HG03280 (cell line): ENCODE measurements around the gene TMEM43.
"Not testable (repeated sequence)": the region's sequence is repeated elsewhere in the genome, so short reads cannot be mapped to it uniquely, and the experiment has no call there.

Experiments
- ATAC-seq: cut with Tn5 transposase; IDR thresholded peaks from one replicate; pipeline ENCODE4 v1.9.1; 2021; ENCODE audit warnings: mild to moderate bottlenecking, moderate library complexity; ENCODE audit not compliant: unreplicated experiment

Gene TMEM43

DNA sequence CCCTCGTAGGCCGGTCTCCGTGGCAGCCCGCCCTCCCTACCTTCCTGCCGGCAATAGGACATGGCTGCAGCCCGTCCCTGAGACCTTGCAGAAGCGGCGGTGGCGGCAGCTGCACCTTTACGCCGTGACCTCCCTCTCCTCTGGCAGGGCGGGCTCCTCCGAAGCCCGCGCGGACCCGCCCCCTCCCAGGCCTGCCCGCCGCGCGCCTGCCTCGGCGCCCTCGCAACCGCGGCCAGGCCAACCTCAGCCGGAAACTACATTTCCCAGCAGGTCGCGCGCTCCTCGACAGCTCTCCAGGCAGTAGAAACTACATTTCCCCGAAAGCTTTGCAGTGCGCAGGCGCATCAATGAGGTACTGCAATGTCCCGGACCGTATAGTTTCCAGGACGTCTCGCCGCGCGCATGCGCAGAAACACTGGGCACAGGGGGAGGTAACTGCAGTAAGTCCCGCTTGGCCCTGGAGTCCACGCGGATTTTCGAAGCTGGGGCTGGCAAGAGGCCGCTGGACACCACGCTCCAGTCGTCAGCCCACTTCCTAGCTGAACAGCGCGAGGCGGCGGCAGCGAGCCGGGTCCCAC, at the start of gene TMEM43, which contains the start of gene CHCHD4:
Gene TMEM43 (plus strand): TSS at position 438 of the 578 bp plus-strand sequence. CDS start 142 bp downstream, outside the sequence.
Gene CHCHD4 (minus strand): TSS at position 256 of the 578 bp plus-strand sequence. CDS start 194 bp downstream, at position 62.
- peak; percentile 84 for ATAC-seq

DNA sequence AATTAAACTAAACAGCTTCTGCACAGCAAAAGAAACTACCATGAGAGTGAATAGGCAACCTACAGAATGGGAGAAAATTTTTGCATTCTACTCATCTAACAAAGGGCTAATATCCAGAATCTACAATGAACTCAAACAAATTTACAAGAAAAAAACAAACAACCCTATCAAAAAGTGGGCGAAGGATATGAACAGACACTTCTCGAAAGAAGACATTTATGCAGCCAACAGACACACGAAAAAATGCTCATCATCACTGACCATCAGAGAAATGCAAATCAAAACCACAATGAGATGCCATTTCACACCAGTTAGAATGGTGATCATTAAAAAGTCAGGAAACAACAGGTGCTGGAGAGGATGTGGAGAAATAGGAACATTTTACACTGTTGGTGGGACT, 49.6 kb upstream of the TMEM43 start:
- not testable (repeated sequence) for ATAC-seq

DNA sequence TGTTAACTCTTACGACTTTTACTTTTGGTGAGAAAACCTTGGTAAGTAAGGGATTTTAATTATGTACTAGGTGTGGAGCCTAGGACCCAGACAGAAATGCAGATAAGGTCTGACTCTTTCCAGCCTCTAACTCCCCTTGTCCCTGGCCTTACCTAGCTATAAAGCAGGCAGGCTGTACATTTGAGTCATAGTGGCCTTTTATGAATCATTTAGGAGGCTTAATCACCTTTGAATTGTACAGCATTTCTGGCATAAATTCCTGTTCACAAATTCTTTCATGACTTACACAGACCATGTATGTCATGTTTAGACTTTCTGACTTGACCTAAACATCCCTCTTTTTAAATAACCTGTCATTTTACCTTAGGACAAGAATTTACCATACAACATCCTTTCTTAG, 47.5 kb upstream of the TMEM43 start:
- no peak for ATAC-seq

DNA sequence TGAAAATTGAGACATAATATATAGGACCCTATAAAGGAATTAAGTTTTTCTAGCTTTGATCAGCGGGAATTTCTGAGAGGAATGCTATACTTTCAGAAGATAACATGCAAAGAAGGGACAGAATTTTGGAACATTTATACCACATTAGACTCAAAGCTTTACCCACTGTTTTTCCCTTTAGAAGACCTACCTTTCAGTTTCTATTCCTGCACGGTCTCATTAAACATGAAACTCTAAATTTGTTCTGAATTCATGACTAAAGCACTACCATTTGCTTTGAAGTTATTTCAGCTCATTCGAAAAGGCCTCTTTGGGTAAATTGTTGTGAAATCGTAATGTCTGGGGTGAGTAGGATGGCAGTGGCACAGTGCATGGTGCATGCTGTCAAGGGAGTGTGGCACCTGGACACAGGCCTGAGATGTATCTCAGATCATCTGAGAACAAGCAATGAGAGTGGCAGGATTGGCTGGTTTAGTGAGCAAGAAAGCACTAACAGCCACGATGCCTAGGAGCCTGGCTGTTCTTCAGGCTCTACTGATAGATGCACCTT, 42.7 kb upstream of the TMEM43 start:
- ATAC-seq, result no peak

DNA sequence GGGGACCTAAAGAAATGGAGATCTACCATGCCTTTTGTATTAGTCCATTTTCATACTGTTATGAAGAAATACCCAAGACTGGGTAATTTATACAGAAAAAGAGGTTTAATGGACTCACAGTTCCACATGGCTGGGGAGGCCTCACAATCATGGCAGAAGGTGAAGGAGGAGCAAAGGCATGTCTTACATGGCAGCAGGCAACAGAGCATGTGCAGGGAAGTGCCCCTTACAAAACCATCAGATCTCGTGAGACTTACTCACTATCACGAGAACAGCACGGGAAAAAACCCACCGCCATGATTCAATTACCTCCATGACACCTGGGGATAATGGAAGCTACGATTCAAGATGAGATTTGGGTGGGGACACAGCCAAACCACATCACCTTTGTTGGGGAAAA, 37.4 kb upstream of the TMEM43 start:
- not testable (repeated sequence) for ATAC-seq

GRCh38 chr3:14091959-14092358, 32.9 kb upstream of the TMEM43 start:
- not testable (repeated sequence) for ATAC-seq

DNA sequence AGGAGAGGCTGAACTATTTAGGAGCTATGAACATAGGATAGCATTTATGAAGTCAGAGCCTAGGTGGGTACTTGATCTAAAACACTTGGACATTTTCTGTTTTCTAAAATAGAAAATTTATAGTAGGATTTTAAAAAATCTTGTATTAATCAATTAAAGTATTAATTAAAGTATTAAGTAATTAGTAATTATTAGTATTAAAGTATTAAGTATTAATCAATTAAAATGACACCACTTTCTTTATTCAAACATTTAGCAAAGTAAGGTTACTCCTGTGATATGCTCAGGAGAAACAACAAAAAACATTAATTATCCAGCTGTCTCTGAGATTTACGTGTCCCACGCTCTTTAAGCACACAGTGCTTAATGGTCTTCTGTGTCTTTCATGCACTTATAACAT, 32.4 kb upstream of the TMEM43 start:
- no peak for ATAC-seq

DNA sequence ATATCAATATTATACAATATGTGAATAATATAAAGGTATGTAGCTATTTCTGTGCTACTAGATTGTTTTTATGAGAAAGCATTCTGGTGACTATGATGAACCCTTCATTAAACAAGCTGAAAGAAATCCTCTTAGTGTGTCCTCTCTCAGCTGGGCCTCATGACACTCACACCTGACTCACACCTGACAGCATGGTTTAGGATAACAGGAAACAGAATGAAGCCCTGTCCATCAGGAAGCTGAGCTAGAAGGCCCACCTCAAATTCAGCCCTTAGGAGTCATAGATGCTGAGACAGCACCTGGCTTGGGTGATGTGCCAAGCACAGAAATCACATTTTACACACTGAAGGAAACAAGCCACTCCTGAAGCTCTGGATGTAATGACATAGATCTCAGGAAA, 31.0 kb upstream of the TMEM43 start:
- no peak for ATAC-seq

- ATAC-seq, result no peak
Observed at GRCh38 chr3:14096742-14097141, 28.1 kb upstream of the TMEM43 start.

GRCh38 chr3:14097616-14098391, 27.0 kb upstream of the TMEM43 start:
- no peak for ATAC-seq

- not testable (repeated sequence) for ATAC-seq
Observed at GRCh38 chr3:14109821-14110220, 15.0 kb upstream of the TMEM43 start.

DNA sequence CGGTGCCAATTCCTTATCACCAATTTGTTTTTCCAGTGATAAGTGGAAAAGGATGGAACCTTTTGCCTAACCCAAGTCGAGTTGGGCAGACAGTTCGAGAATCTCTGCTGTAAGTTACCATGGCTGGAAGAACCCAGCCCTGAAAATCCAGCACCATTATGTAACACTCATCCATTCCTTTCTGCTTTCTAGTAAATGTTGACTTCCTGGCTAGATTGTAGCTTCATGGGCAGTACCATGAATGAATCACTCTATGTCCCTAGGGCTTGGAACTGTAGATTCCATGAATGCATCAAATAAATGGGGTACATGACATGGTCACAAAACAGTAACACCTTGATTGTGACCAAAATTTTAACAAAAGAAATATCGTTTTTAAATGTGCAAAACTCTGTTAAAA, 14.2 kb upstream of the TMEM43 start:
- no peak for ATAC-seq

DNA sequence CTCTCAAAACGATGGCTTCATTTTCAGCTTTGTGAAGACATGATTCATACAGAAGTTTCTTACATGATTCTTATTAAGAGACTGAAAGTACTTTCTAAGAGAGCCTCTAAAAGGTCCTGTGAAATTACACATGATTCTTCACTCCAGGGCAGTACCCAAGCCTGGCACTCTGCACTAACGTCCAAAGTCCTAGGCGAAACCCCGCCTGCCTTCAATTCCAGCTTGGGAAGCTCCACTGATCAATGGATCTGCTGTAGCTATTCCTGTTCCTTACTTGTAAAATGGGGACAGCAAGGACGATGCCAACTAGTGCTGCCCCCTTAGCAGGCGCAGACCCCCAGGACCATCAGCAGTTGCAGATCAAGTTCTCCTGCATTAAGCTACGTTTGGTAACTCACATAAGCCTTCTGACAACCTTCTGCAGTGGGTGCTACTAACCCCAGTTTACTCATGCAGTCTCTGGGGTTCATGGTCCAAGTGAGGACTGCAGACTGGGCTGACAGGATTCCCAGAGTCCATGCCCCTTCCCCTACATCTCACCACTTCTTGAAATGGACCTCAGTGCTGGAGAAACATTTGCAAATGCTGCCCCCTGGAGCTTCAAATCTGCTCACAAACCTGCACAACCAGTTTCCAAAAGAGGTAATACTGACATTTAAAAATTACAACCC, 10.8 kb upstream of the TMEM43 start:
- no peak for ATAC-seq

DNA sequence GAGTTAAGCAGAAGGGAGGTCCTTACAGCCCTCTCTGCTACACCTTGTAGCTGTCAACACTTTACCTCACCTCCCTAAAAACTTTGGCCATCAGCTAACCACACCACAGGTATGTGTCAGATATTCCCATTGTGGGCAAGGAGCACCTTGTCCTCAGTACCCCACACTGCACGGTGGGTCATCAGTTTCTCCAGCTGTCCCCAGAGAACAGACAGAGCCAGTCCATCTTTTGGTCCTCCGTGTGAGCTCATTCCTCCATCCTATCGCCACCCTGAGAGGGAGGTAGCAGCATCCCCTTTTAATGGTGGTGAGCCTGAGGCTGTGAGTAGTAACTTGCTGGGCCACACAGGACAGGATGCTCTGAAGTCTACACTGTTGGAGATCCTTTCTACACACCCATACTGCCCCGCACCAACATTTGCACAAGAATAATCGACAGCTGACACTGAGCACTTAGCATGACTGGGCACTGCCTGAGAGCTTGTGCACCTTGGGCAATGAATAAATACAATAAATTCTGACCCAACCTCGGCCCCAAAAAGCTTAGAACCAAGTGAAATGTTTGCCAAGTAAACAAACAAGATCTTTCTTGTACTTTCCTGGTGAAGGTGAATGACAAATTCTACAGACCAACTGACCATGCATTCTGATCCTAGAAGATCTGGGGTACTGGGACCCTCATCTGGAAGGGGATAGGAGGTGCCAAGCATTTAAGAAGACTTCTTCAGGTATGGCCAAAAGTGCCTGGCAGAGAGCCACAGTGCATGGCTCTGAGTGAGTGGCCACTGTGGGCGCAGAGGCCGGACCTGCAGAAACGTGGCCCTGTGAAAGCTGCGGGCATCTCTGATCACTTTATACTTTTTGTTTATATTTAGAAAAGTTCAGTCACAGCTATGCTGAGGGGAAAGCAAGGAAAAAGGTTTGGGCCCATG, 7.1 kb upstream of the TMEM43 start:
- ATAC-seq, result no peak

DNA sequence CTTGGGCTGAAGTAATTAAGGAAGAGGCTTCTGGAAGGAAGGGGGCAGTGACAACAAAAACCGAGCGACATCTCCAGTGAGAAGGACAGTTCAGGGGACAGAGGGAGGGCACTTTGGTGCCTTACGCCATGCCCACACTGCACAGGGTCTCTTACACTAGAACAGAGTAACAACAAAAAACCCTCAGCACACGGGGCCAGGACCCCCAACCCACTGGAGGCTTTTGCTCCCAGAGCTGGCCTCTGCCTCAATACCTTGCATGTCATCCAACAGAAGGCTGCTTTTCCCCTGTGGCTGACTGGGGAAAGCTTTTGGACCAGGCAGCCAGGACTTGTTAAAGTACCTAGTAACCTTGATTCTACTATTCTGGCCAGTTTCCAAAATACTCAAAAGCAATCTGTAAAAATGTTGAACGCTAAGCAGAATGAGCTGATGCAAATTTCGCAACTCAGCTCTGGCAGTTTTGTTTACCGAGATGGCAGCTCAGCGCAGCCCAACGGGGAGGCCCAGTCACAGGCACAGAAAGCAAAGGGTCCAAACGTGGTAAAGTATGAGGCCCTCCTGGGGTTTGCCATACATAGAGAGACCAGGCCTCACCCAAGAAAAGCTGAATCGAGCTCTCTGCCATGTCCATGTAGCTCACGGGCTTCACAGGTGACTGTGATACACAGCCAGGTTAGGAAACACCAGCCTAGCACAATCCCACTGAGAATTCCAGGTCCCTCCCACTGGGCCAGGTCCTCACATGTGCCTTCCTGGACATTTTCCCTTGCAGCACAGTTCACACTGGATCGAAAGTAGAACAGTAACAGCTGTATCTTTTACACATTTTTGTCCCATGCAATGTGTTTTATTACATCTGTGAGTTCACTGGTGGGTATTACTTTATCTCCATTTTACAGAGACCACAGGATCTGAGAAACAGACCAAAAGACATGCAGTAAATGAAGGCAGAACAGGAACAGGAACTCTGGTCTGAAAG, 6.2 kb upstream of the TMEM43 start:
- ATAC-seq, result no peak

- ATAC-seq, result no peak
Observed at GRCh38 chr3:14119651-14120050, 5.2 kb upstream of the TMEM43 start.

DNA sequence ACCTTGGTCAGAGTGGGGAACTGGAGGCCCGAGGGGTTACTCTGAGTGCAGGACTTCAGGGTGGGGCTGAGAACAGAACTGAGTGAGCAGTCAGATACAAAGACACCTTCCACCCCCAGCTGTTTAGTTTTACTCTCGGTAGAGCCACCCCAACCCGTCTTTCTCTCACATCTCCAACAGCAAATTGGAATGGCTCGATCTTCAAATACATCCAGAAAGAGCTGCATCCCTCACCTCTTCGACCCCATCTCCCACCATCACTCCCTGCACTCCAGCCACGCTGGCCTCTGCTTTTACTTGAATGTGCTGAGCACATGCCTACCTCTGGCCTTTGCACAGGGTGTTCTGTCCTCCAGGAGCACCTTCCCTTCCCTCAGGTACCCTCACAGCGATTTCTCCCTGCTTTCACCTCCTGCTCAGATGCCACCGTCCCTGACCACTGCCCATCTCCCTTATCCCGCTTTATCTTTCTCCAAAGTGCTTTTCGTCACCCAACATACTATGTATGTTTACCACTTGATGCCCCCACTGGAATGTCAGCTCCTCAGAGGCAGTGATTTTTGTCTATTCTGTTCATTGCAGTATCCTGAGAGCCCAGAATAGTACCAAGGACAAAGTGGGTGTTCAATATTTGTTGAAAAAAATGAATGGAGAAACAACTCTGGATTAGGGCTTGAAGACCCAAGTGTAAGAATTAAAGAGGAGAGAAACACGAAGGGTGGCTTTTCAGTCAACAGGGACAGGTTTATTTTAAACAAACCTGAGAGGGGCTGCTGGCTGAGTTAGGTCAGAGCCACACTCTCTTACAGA, 4.5 kb upstream of the TMEM43 start:
- no peak for ATAC-seq

DNA sequence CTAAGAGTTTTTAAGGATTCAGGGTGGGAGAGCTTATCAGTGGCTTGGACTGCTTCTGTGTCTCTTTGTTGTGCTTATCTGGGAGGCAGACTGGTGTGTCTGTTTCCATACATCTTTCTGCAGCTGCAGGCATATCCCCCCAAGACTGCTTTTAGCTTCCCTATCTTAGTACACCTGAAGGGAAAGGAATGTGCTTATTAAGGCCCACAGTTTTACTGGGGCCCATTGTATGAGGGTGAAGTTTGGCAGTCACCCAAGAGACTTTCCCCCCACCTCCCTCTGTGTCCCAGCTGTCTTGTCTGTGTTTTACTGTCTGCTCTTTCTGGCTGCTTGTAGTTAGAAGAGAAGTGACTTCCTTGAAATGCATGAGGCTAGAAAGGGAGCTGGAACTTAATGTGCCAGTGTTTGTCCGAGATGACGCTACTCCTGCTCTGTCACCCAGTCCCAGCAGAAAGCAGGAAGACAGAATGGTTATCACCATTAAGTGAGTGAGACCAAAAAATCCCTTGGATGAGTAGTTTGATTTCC, 3.9 kb upstream of the TMEM43 start:
- ATAC-seq, result not testable (repeated sequence)
